K562 (cell line): ENCODE measurements around the gene CSTF1. TPM values are rescaled to one million over a fixed set of nuclear protein-coding genes. Genes with fewer than 3 reads are reported as not detected.

ENCODE experiments used
- ATAC-seq: fragments of 200-7000 bp; cut with Tn5 transposase; 3 replicates; pipeline ENCODE4 v1.9.1; 2020; ENCODE audit warnings: moderate library complexity
- BruUV-seq: library from RNA; stranded (reverse); fragments of 400-500 nt; replicated peaks from 2 replicates; lab custom pipeline; 2021; lab: Mats Ljungman, UMichigan
- CTCF ChIA-PET: fragments of 300-600 bp; formaldehyde crosslinking; extraction: SDS; loops from one replicate; lab custom pipeline; 2021; ENCODE audit warnings: low intra/inter-chr PET ratio; lab: Yijun Ruan, JAX
- POLR2A ChIA-PET: fragments of 300-600, 350-650 bp; sonication (Branson Sonifier 250); formaldehyde crosslinking; extraction: SDS; loops from one replicate; lab custom pipeline; 2021; ENCODE audit warnings: antibody characterized with exemption, inconsistent platforms; lab: Yijun Ruan, JAX
- DNase-seq, 4 experiments: peaks; one replicate each; pipeline versions ENCODE4 v3.0.0 to v3.0.0-alpha.2; 2011 to 2018; ENCODE audit warnings: low spot score in 3 of 4, mixed read lengths in 3 of 4; ENCODE audit errors: extremely low read depth in 1 of 4
- FAIRE-seq: peaks from 2 replicates; lab custom pipeline; 2011; peaks lifted over from hg19 to GRCh38; lab: Jason Lieb, UNC
- H2AFZ ChIP-seq: 2 replicates; pipeline ENCODE4 v1.6.0; 2011; ENCODE audit warnings: low read depth, low read length, control low read depth, inconsistent platforms
- H3K27ac ChIP-seq: fragments of 200-600 bp; 3 replicates; pipeline ENCODE4 v1.8.0; 2011; ENCODE audit warnings: low read depth, mild to moderate bottlenecking, control low read depth, inconsistent platforms, low read length, moderate library complexity, mixed read lengths; ENCODE audit errors: extremely low read depth
- H3K27me3 ChIP-seq, 2 experiments: fragments of 300-600 bp in 1 of 2; 2 replicates in 1 of 2; 3 replicates in 1 of 2; pipeline versions ENCODE4 v1.6.0 to v1.8.0; 2011; ENCODE audit warnings: inconsistent platforms in 2 of 2, low read length in 2 of 2, mild to moderate bottlenecking in 1 of 2, mixed read lengths in 1 of 2, moderate library complexity in 1 of 2; ENCODE audit not compliant: control insufficient read depth in 2 of 2, insufficient read depth in 2 of 2
- H3K36me3 ChIP-seq: fragments of 300-600 bp; 3 replicates; pipeline ENCODE4 v1.8.0; 2011; ENCODE audit warnings: mild to moderate bottlenecking, low read length, inconsistent platforms; ENCODE audit not compliant: control insufficient read depth, insufficient read depth
- H3K4me1 ChIP-seq, 2 experiments: fragments of 200-600 bp in 1 of 2; replicated peaks in 1 of 2; 2 replicates in 1 of 2; 3 replicates in 1 of 2; pipeline versions ENCODE4 v1.5.1 to v1.8.0; 2011; ENCODE audit warnings: inconsistent platforms in 2 of 2, low read length in 2 of 2, mild to moderate bottlenecking in 1 of 2, mixed read lengths in 1 of 2, moderate library complexity in 1 of 2; ENCODE audit not compliant: control insufficient read depth in 2 of 2, insufficient read depth in 2 of 2
- H3K4me2 ChIP-seq: 2 replicates; pipeline ENCODE4 v1.6.1; 2011; ENCODE audit warnings: low read length, control low read depth, inconsistent platforms, mixed read lengths; ENCODE audit not compliant: insufficient read depth
- H3K4me3 ChIP-seq: fragments of 200-600 bp; sonication (generic), shearing (Covaris generic); 2 replicates; pipeline ENCODE4 v1.5.1; 2016; ENCODE audit warnings: control low read depth, inconsistent platforms
- H3K79me2 ChIP-seq: fragments of 200-600 bp; 3 replicates; pipeline ENCODE4 v1.8.0; 2011; ENCODE audit warnings: low read length, inconsistent platforms; ENCODE audit not compliant: control insufficient read depth, insufficient read depth
- H3K9ac ChIP-seq, 2 experiments: 2 replicates each; pipeline versions ENCODE4 v1.6.0 to v1.6.1; 2011; ENCODE audit warnings: low read depth in 2 of 2, low read length in 2 of 2, control low read depth in 1 of 2, inconsistent platforms in 1 of 2, mild to moderate bottlenecking in 1 of 2, mixed read lengths in 1 of 2; ENCODE audit not compliant: insufficient read depth in 1 of 2
- H3K9me1 ChIP-seq: one replicate; pipeline ENCODE4 v1.6.0; 2011; ENCODE audit warnings: inconsistent platforms, mild to moderate bottlenecking, low read length, moderate library complexity; ENCODE audit not compliant: control insufficient read depth, insufficient read depth
- H3K9me3 ChIP-seq: replicated peaks from 2 replicates; pipeline ENCODE4 v1.5.1; 2011; ENCODE audit warnings: low read depth, low read length, inconsistent platforms; ENCODE audit not compliant: control insufficient read depth, insufficient read depth
- H4K20me1 ChIP-seq: replicated peaks from 2 replicates; pipeline ENCODE4 v1.6.1; 2011; ENCODE audit warnings: low read length, inconsistent platforms, mixed read lengths; ENCODE audit not compliant: control insufficient read depth, insufficient read depth
- DMBX1 ChIP-seq: fragments of 250-450 bp; sonication (Bioruptor Pico); IDR thresholded peaks from 2 replicates; pipeline ENCODE4 v1.8.0; 2022; ENCODE audit warnings: inconsistent platforms, mild to moderate bottlenecking, moderate library complexity, borderline replicate concordance
- ETV1 ChIP-seq: fragments of 450-650 bp; conservative IDR thresholded peaks from 2 replicates; pipeline ENCODE4 v1.6.1; 2016; ENCODE audit warnings: missing genetic modification characterization, control low read depth, low read depth, missing compliant biosample characterization
- SP2 ChIP-seq: IDR thresholded peaks from 2 replicates; pipeline ENCODE4 v1.6.1; 2011; ENCODE audit warnings: mild to moderate bottlenecking, low read depth, low read length, moderate library complexity; ENCODE audit not compliant: poor library complexity, severe bottlenecking; ENCODE audit errors: extremely low read depth
- TCF7L2 ChIP-seq: fragments of 150-350 bp; IDR thresholded peaks from 2 replicates; pipeline ENCODE4 v1.6.1; 2016; ENCODE audit warnings: low read depth, mild to moderate bottlenecking, low read length, moderate library complexity
- ZKSCAN8 ChIP-seq: fragments of 200-800 bp; sonication (Bioruptor generic); IDR thresholded peaks from 2 replicates; pipeline ENCODE4 v1.6.1; 2016; ENCODE audit warnings: missing genetic modification characterization, missing compliant biosample characterization
- WGBS: fragments of 100-300 bp; shearing (Covaris generic); methylation state at CpG from one replicate; pipeline ENCODE4 v1.1.6; 2016; ENCODE audit warnings: low coverage, mixed read lengths; ENCODE audit not compliant: insufficient coverage; ENCODE audit errors: missing lambda C conversion rate; 5-methylcytosine and 5-hydroxymethylcytosine counted together
- in situ Hi-C: fragments of 300-500 bp; cut with MboI; formaldehyde crosslinking; loops from 4 replicates; pipeline ENCODE4 v1.15.0; 2018; ENCODE audit warnings: inconsistent platforms, mixed read lengths
- intact Hi-C: fragments of 100-400 bp; cut with micrococcal nuclease; formaldehyde crosslinking; loops from 2 replicates; pipeline ENCODE4 v1.14.2; 2022
- polyA plus RNA-seq, 8 experiments: library from polyadenylated mRNA; depleted of rRNA in 4 of 8; stranded (reverse) in 5 of 8; unstranded in 3 of 8; fragments of >200 nt; fragmentation: Nextera tagmentation in 2 of 8; fragmentation: Illumina TruSeq in 1 of 8; extraction: Ambion mirVana in 2 of 8; extraction: Trizol in 1 of 8; gene quantifications; 2 replicates each; pipeline versions ENCODE4 v1.2.1 to v1.2.3, GENCODE V29; 2011 to 2014; ENCODE audit warnings: inconsistent platforms in 1 of 8, missing spikeins in 1 of 8
- total RNA-seq, 7 experiments: library from RNA; depleted of rRNA in 6 of 7; stranded (reverse); fragments of >200 nt in 6 of 7; fragmentation: Illumina TruSeq in 2 of 7; extraction: Trizol in 2 of 7; gene quantifications; 2 replicates each; pipeline versions ENCODE4 v1.2.1 to v1.2.3, GENCODE V29; 2011 to 2021; ENCODE audit warnings: low replicate concordance in 1 of 7
- TF ChIP-seq, protein P1 (sequence below): fragments of 250-450 bp; sonication (Bioruptor Pico); IDR thresholded peaks from 2 replicates; pipeline ENCODE4 v1.8.0; 2021; ENCODE audit warnings: mild to moderate bottlenecking, moderate library complexity
- TF ChIP-seq, protein P2 (sequence below): fragments of 450-650 bp; conservative IDR thresholded peaks from 2 replicates; pipeline ENCODE4 v1.6.1; 2016; ENCODE audit warnings: missing genetic modification characterization, low read depth, mild to moderate bottlenecking, missing compliant biosample characterization, moderate library complexity

CSTF1 gene
- total and polyA plus RNA-seq, 9 of the 15 experiments (the other 6 are each of a cell fraction or from before 2014, with no cell fraction given), result 30.8 to 110 (median 53.4) TPM

DNA sequence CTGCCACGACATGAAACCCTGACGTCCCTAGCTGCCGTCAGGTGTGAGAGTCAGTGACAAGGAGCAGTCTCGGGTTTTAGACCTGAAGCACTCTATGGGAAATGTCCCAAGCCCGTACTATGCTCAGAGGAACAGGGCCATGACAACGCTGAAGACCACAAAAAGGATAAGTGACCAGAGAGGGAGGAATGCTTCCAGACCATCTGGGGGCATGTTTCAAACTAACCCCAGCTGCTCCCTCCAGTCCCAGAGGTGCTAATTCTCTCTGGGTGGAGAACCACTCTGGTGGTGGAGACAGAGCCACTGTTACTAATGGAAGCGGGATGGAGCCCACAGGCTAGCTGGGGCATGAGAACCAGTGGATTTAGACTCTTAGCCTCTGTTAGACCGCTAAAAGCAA, 9.1 kb upstream of the CSTF1 start:
- H3K4me1 ChIP-seq, result peaks cover 0 to 16% of the 10 kb centered on the region in 2 experiments; a peak in 2 of 5 replicates
- peak overlapping the region; percentile 10; the same call in 1 of the 2 replicates for H3K4me2 ChIP-seq
- DNase-seq, result no peak
- CTCF ChIA-PET, result no interaction called here
- peak overlapping the region; percentile 18 for H3K27ac ChIP-seq
- no peaks in the 10 kb centered on the region for H3K9me3 ChIP-seq
- H3K27me3 ChIP-seq, result no peaks in the 10 kb centered on the region
- H3K4me3 ChIP-seq, result no peak overlapping the region
- H3K9ac ChIP-seq, result peak overlapping the region; percentile 23 to 30; a peak in 2 of 4 replicates
- 0 out of 2 replicates have a peak, but pooled peaks have one; percentile 31 for TF ChIP-seq DMBX1
- TF ChIP-seq, protein P1, sequence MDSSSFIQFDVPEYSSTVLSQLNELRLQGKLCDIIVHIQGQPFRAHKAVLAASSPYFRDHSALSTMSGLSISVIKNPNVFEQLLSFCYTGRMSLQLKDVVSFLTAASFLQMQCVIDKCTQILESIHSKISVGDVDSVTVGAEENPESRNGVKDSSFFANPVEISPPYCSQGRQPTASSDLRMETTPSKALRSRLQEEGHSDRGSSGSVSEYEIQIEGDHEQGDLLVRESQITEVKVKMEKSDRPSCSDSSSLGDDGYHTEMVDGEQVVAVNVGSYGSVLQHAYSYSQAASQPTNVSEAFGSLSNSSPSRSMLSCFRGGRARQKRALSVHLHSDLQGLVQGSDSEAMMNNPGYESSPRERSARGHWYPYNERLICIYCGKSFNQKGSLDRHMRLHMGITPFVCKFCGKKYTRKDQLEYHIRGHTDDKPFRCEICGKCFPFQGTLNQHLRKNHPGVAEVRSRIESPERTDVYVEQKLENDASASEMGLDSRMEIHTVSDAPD (CRISPR knock-in tag), result no peak
- TF ChIP-seq, all 486 proteins: peak for 1
- Histone ChIP-seq H4K20me1 (no peaks in the 10 kb centered on the region), H3K9me1 (no peaks in the 10 kb centered on the region), H2AFZ (no peak overlapping the region), H3K36me3 (peaks cover 91% of the 10 kb centered on the region), H3K79me2 (peaks cover 87% of the 10 kb centered on the region)
- POLR2A ChIA-PET, result interaction anchor here (0.7 to 2.8 kb wide), 2 partner anchors 8 to 10 kb away, joined by 4 to 21 read pairs; partner anchors contain the start of genes AURKA and CSTF1
- FAIRE-seq (peak; percentile 71), ATAC-seq (peak; percentile 66)
- no TSS peak for BruUV-seq
- in situ Hi-C loops (no loop called here), intact Hi-C loops (no loop called here)
- WGBS, result 64% methylated on average over 8 of the region's 8 CpGs

DNA sequence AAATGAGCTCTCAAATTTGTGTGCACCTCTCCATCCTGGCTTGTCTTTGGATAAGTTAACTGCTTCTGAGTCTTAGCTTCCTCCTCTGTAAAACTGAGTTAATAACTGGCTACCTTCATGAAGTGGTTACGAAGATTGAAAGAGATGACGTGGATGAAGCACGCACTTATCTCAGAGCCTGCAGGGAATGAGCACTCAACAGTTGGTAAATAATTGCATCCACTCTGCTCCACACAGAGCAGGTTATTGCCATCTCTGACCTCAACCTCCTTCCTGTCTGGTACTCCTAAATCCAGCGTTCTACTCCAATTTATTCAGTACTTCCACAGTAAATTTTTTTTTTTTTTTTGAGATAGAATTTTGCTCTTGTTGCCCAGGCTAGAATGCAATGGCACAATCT, 7.3 kb upstream of the CSTF1 start:
- in situ Hi-C loops, result no loop called here
- Histone ChIP-seq H3K9me3 (no peaks in the 10 kb centered on the region), H3K9ac (no peak overlapping the region), H3K9me1 (peaks cover 3% of the 10 kb centered on the region), H3K4me3 (no peak overlapping the region), H3K36me3 (peaks cover 93% of the 10 kb centered on the region), H3K4me2 (no peak overlapping the region), H3K27ac (no peak overlapping the region), H2AFZ (no peak overlapping the region), H3K4me1 (peaks cover 0 to 23% of the 10 kb centered on the region in 2 experiments; a peak in 2 of 5 replicates), H4K20me1 (no peaks in the 10 kb centered on the region), H3K79me2 (peaks cover 91% of the 10 kb centered on the region), H3K27me3 (no peaks in the 10 kb centered on the region)
- no TSS peak for BruUV-seq
- TF ChIP-seq ZKSCAN8 (CRISPR knock-in tag), result peak; percentile 36; the same call in 1 of the 2 replicates
- TF ChIP-seq SP2, result no peak
- no peak for TF ChIP-seq TCF7L2
- TF ChIP-seq, protein P2, sequence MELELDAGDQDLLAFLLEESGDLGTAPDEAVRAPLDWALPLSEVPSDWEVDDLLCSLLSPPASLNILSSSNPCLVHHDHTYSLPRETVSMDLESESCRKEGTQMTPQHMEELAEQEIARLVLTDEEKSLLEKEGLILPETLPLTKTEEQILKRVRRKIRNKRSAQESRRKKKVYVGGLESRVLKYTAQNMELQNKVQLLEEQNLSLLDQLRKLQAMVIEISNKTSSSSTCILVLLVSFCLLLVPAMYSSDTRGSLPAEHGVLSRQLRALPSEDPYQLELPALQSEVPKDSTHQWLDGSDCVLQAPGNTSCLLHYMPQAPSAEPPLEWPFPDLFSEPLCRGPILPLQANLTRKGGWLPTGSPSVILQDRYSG (tag), result no peak
- TF ChIP-seq ETV1 (tag), result no peak
- intact Hi-C loops, result no loop called here
- ChIA-PET CTCF (no interaction called here), POLR2A (interaction anchor here (0.6 to 1.3 kb wide), 6 partner anchors 10 to 151 kb away, joined by 3 to 6 read pairs (median 4); no protein-coding TSS in a partner anchor)
- FAIRE-seq (no peak), DNase-seq (no peak), ATAC-seq (peak; percentile 41)
- WGBS, result 60% methylated on average over 4 of the region's 4 CpGs
